ENCODE data around the gene NELFA. TPM values are rescaled to one million over a fixed set of nuclear protein-coding genes. Genes with fewer than 3 reads are reported as not detected.

Gene NELFA
- total and polyA plus RNA-seq, 2 donors (not counting 1 experiment from before 2014, with no cell fraction given), result 7.4 to 15.2 TPM

DNA sequence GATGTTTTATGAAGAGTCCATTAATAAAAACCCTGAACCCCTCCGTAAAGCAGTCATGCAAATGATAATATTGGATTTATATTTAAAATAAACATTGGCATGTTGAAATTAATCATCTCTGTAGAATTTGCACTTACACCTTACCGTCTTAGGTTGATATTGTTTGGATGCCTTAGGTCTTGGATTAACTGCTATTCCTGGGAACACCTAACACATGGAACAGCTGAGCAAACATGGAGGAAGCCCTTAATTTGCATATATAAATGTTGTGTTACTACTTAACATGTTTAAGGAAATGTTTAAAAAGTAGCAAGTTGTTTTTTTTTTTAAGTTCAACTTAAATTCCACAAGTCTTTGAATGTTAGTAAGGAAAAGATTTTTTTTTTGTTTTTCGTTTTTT is 75.1 kb downstream of the NELFA start:
- TF ChIP-seq, protein P1, sequence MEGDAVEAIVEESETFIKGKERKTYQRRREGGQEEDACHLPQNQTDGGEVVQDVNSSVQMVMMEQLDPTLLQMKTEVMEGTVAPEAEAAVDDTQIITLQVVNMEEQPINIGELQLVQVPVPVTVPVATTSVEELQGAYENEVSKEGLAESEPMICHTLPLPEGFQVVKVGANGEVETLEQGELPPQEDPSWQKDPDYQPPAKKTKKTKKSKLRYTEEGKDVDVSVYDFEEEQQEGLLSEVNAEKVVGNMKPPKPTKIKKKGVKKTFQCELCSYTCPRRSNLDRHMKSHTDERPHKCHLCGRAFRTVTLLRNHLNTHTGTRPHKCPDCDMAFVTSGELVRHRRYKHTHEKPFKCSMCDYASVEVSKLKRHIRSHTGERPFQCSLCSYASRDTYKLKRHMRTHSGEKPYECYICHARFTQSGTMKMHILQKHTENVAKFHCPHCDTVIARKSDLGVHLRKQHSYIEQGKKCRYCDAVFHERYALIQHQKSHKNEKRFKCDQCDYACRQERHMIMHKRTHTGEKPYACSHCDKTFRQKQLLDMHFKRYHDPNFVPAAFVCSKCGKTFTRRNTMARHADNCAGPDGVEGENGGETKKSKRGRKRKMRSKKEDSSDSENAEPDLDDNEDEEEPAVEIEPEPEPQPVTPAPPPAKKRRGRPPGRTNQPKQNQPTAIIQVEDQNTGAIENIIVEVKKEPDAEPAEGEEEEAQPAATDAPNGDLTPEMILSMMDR (conservative IDR thresholded peaks at IDR 0.05 in 1 of 2, IDR thresholded peaks at IDR 0.05 in 1 of 2; ENCODE audit: low read depth in 1 of 2, low read length in 2 of 2), result no peak
- no peak for TF ChIP-seq EZH2 (IDR thresholded peaks at IDR 0.05; ENCODE audit: low read length, missing control alignments)
- DNase-seq (ENCODE audit: low read depth in 2 of 2), result no peak
- H3K9ac ChIP-seq (ENCODE audit: insufficient read depth, low read length), result no peak overlapping the region
- no peaks in the 10 kb centered on the region for H3K27me3 ChIP-seq (ENCODE audit: control insufficient read depth, insufficient read depth, low read length)
- H4K20me1 ChIP-seq (ENCODE audit: control insufficient read depth, extremely low read depth, insufficient read depth, low read length), result no peaks in the 10 kb centered on the region
- H3K9me3 ChIP-seq (ENCODE audit: control insufficient read depth, insufficient read depth, low read depth, low read length), result no peaks in the 10 kb centered on the region
- no peak overlapping the region for H3K4me3 ChIP-seq (replicated peaks in 1 of 4; ENCODE audit: control extremely low read depth in 1 of 4, insufficient read depth in 1 of 4, low read depth in 3 of 4, low read length in 4 of 4)
- H3K4me1 ChIP-seq (ENCODE audit: control insufficient read depth, extremely low read depth, insufficient read depth, low read length), result no peaks in the 10 kb centered on the region
- peaks cover 33% of the 10 kb centered on the region for H3K79me2 ChIP-seq (ENCODE audit: control insufficient read depth, insufficient read depth, low read length)
- H3K36me3 ChIP-seq (ENCODE audit: control insufficient read depth, insufficient read depth, low read length), result peaks cover 17% of the 10 kb centered on the region
- no peak overlapping the region for H3K27ac ChIP-seq (ENCODE audit: insufficient read depth, low read length)
- H3K4me2 ChIP-seq (ENCODE audit: extremely low read depth, insufficient read depth, low read length), result no peak overlapping the region
- H2AFZ ChIP-seq (ENCODE audit: low read length), result no peak overlapping the region

DNA sequence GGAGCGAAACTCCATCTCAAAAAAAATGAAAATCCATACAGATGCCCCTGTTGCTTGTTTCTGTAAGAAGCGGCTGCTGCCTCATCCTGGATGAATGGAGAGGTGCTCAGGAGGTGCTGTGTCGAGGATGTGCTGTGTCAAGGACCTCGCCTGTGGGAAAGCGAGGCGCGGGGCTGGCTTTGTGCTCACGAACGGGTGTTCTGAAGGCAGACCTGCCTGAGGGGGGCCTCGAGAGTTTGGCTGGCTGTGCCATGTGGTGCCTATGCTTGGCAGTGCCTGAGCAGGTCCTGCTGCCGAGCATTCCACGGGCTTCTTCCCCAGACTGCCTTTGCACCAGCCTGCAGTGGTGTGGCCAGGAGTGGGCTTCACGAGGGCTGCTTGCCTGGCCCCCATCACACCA is 76.0 kb downstream of the NELFA start:
- H4K20me1 ChIP-seq (ENCODE audit: control insufficient read depth, extremely low read depth, insufficient read depth, low read length), result no peaks in the 10 kb centered on the region

More for the DNA sequence above, 76.0 kb downstream of the NELFA start:
- no peak overlapping the region for H2AFZ ChIP-seq (ENCODE audit: low read length)
- peaks cover 15% of the 10 kb centered on the region for H3K36me3 ChIP-seq (ENCODE audit: control insufficient read depth, insufficient read depth, low read length)
- no peaks in the 10 kb centered on the region for H3K4me1 ChIP-seq (ENCODE audit: control insufficient read depth, extremely low read depth, insufficient read depth, low read length)
- H3K27ac ChIP-seq (ENCODE audit: insufficient read depth, low read length), result no peak overlapping the region
- H3K4me2 ChIP-seq (ENCODE audit: extremely low read depth, insufficient read depth, low read length), result no peak overlapping the region
- H3K9me3 ChIP-seq (ENCODE audit: control insufficient read depth, insufficient read depth, low read depth, low read length), result no peaks in the 10 kb centered on the region
- no peak overlapping the region for H3K9ac ChIP-seq (ENCODE audit: insufficient read depth, low read length)
- no peak for DNase-seq (ENCODE audit: low read depth in 2 of 2)
- no peaks in the 10 kb centered on the region for H3K27me3 ChIP-seq (ENCODE audit: control insufficient read depth, insufficient read depth, low read length)
- peaks cover 38% of the 10 kb centered on the region for H3K79me2 ChIP-seq (ENCODE audit: control insufficient read depth, insufficient read depth, low read length)
- H3K4me3 ChIP-seq (replicated peaks in 1 of 4; ENCODE audit: control extremely low read depth in 1 of 4, insufficient read depth in 1 of 4, low read depth in 3 of 4, low read length in 4 of 4), result no peak overlapping the region
- TF ChIP-seq EZH2 (IDR thresholded peaks at IDR 0.05; ENCODE audit: low read length, missing control alignments), result no peak
- TF ChIP-seq, protein P1 (conservative IDR thresholded peaks at IDR 0.05 in 1 of 2, IDR thresholded peaks at IDR 0.05 in 1 of 2; ENCODE audit: low read depth in 1 of 2, low read length in 2 of 2), result no peak

Other genes starting within 250 kb of the NELFA start
- gene FGFR3, start 215.7 kb downstream of the NELFA start, total RNA-seq, result under 0.01 and 0.33 TPM in 2 replicates
- gene FGFR3, start 215.7 kb downstream of the NELFA start, polyA plus RNA-seq, result 0.11 and 0.19 TPM in 2 replicates
- gene LETM1, start 152.8 kb downstream of the NELFA start, total RNA-seq, result 70.4 TPM in 2 replicates
- 15.8 and 23.6 TPM in 2 replicates for gene LETM1, start 152.8 kb downstream of the NELFA start, polyA plus RNA-seq
- gene NSD2, start 137.6 kb downstream of the NELFA start, total RNA-seq, result 43.7 and 68.4 TPM in 2 replicates
- gene NSD2, start 137.6 kb downstream of the NELFA start, polyA plus RNA-seq, result 26.6 and 53.5 TPM in 2 replicates
- gene NAT8L, start 50.4 kb upstream of the NELFA start, total RNA-seq, result 0.17 and 0.26 TPM in 2 replicates
- 0.01 and 0.06 TPM in 2 replicates for gene NAT8L, start 50.4 kb upstream of the NELFA start, polyA plus RNA-seq
- 5.3 and 5.6 TPM in 2 replicates for gene HAUS3, start 233.1 kb upstream of the NELFA start, total RNA-seq
- gene HAUS3, start 233.1 kb upstream of the NELFA start, polyA plus RNA-seq, result 5.3 and 5.9 TPM in 2 replicates
- 4.9 and 5.6 TPM in 2 replicates for gene POLN, start 233.1 kb upstream of the NELFA start, total RNA-seq
- gene POLN, start 233.1 kb upstream of the NELFA start, polyA plus RNA-seq, result 0.58 and 1.2 TPM in 2 replicates

Data from fibroblast of lung (primary cell).